ENCODE measurements around the gene FLNA.

Gene FLNA

DNA sequence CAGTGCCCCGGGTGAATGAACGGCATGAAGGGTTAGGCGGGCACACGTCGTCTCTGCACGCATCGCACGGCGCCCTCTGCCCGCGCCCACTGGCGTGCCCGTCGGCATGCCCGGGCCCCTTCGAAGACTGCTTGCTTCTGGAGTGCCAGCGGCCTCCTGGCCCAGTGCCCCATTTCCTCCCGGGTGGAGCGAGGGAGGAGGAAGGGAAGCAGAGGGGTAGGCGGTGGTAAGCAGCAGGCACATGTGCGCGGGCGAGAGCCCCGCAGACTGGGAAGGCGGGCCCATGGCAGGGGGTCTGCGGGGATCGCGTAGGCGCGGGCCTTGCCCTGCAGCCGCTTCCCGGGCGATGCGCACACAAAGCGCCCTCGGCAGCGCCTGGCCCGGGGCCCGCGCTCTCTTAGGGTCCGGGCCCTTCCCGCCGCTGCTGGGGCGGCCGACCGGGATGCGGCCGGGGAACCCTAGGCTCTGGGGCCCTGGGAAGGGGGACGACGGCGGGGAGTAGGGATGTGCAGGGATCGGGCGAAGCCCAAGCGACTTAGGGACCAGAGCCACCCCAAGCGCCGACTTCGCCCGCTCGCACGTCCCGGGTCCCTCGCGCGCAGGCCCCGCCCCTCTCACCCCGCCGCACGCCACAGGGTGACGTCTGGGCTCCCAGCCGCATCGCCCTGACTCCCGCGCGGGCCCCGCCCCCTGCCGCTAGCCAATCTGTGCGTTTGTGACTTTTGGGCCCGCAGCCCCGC, 3.8 kb upstream of the FLNA start:
- DNase-seq (ENCODE audit: low spot score) = no peak

DNA sequence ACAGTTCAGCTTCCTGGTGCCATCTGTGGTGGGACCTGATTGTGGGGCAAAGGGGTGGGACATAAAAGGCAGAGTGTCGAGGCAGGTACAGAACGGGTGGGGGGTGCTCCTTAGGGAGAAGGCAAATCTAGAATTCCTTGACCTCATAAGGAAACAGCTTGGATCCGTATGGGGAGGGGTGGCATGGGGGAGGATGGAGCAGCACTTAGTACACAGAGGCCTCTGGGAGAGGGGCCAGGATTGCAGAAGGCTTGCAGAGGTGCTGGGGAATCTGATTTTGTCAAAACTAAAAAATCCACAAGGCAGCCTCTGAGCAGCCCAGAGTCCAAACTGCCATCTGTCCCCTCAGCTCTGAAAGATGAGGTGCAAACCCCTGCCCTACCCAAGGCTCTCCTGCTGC, 2.3 kb upstream of the FLNA start:
- no peak for DNase-seq (ENCODE audit: low spot score)

DNA sequence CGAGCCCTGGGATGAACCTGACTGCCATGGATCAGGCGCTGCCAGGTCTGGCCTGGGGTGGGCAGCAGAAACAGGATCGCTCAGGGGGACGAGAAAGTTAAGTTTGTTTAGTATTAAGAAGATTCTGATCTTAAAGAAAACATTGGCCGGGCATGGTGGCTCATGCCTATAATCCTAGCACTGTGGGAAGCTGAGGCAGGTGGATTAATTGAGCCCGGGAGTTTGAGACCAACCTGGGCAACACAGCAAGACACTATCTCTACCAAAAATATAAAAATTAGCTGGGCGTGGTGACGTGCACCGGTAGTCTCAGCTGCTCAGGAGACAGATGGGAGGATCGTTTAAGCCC, 696 bp upstream of the FLNA start:
- no peak for DNase-seq (ENCODE audit: low spot score)

DNA sequence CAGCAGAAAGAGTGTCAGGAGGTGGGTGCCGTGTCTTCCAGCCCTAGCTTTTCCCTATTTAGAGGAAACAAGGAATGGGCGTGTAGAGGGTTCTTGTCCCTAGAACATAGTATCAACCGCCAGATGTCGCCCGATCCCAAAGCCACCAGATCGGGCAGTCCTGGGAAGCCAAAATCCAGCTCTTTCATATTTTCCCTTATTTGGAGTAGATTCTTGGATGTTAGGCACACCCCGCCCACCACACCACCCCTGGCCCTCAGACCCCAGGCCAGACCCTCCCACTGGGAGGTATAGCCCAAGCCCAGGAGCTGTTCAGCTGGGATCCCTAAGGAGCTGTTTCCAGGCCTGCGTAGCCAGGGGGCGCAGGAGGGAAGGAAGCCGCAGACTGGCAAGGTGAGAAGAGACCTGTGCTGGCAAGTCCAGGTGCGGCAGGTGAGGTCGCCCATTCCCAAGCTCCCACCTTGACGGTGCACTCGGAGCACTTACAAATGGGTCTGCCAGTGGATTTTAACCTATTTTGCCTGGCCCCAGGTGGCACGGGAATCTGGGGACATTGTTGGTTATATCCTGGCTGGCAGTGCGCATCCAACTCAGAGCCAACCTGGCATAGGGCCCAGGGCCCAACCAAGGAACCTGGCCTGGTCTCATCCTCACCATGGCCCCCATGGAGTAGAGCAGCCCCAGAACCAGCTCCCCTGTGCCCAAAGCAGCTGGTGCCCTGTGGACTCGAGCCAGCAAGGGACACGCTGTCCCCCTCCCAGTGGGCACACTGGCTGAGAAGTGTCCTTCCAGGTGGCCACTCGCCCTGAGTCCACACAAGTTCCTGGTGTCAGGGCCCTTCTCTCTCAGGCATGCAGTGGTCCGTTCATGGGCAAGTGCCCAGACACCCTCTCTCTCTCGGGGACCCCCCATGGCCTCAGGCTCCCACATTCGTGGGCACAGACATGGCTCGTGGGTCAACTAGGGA, 811 bp downstream of the FLNA start:
- peak; percentile 61 for DNase-seq (ENCODE audit: low spot score)

DNA sequence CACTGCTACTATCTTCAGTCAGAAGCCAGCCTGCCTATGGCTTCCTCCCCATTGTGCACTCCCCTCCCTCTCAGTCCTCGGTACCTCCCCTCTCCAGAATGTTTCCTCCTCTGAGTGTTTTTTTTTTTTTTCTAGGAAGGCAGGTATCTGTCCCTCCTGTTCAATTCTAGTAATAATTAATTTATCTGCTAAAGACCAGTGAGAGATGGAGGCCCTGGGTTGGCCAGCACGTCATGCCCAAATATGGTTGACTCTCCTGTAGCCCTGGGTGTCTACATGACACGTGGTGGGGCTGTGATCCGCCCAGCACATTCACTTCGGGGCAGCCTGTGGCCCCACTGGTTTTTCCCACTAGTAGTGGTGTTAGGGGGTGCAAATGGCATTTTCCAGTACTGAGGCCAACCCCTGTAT, 1.8 kb downstream of the FLNA start:
- peak; percentile 28 for DNase-seq (ENCODE audit: low spot score)

- DNase-seq (ENCODE audit: low spot score) = no peak
Observed at GRCh38 chrX:154371789-154372300, 2.6 kb downstream of the FLNA start.

DNA sequence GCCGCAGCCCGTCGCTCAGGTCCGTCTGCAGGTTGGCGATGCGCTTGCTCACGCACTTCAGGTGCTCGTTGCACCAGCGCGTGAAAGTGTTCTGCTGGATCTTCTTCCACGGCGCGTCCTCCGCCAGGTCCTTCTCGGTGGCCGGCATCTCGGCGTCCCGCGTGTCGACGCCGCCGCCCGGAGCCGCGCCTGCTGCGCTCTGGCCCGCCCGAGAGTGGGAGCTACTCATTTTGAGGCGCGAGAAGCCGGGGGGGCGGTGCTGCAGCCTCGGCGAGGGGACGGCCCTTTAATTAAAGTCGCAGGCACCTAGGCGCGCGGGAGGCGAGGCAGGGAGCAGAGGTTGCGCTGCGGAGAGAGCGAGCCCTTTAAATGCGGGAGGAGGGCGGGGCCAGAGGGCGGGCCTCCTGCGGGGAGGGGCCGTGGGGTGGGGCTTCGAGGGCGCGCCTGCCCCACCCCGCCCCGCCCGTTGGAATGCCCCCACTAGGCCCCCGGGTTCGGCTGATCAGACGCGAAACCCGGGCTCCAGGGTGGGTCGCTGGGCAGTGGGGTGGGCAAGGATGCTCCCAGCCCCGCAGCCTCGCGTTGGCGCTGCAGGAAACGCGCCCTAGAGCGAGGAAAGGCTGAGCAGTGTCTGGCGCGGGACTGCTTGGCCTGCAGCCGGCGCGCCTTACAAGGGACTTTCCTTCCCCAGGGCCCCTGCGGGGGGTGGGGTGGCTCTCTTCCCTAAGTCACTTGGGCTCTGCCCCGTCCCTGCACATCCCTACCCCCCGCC, 3.2 kb downstream of the FLNA start:
- peak; percentile 78 for DNase-seq (ENCODE audit: low spot score)

- DNase-seq (ENCODE audit: low spot score) = peak; percentile 10
Observed at GRCh38 chrX:154370300-154371016, 4.0 kb downstream of the FLNA start.

GRCh38 chrX:154369449-154370299, 4.8 kb downstream of the FLNA start:
- DNase-seq (ENCODE audit: low spot score) = peak; percentile 21

- DNase-seq (ENCODE audit: low spot score) = peak; percentile 79
Observed at GRCh38 chrX:154368630-154369448, 5.6 kb downstream of the FLNA start.

GRCh38 chrX:154367474-154368308, 6.7 kb downstream of the FLNA start:
- no peak for DNase-seq (ENCODE audit: low spot score)

DNA sequence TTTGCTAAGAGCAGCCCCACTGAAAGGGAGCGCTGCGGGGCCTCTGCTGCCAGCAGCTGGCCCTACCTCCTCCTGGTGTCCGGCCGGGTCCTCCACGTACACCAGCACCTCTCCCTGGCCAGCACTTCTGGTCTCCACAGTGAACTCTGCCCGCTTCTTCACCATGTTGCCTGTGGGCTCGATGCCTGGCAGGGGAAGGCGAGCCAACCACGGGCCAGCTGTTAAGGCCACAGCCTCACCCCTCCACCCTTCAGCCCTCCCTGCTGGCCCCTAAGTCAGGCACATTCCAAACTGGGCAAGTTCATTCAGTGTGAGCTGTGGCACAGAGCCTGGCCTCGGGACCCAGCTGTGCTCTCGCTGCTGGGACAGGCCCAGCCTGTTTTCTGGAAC, 7.8 kb downstream of the FLNA start:
- no peak for DNase-seq (ENCODE audit: low spot score)

GRCh38 chrX:154365997-154366665, 8.3 kb downstream of the FLNA start:
- DNase-seq (ENCODE audit: low spot score) = no peak

DNA sequence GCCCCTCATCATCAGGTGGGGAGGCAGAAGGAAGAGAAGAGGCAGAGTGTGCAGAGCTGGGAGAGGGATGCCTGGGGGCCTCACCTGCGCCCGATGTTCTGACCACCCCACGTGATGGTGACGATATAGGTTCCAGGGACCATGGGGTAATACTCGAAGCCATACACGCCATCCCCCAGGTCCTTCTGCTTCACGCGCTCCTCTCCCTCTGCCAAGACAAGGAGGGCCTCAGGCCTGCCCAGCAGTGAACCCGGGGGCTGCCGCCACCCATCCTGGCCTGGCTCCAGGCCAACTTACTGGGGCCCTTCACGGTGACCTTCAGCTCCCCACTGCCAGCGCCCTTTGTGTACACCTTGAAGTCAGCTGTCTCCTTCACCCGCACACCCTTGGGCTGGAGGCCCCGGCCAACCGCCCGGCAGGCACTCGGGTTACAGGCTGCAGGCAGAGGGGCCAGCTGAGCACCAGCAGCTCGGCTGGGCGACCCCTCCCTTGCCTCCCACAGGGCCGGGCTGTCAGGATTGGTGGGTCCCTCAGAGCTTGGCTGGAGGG, 9.3 kb downstream of the FLNA start:
- DNase-seq (ENCODE audit: low spot score) = no peak

DNA sequence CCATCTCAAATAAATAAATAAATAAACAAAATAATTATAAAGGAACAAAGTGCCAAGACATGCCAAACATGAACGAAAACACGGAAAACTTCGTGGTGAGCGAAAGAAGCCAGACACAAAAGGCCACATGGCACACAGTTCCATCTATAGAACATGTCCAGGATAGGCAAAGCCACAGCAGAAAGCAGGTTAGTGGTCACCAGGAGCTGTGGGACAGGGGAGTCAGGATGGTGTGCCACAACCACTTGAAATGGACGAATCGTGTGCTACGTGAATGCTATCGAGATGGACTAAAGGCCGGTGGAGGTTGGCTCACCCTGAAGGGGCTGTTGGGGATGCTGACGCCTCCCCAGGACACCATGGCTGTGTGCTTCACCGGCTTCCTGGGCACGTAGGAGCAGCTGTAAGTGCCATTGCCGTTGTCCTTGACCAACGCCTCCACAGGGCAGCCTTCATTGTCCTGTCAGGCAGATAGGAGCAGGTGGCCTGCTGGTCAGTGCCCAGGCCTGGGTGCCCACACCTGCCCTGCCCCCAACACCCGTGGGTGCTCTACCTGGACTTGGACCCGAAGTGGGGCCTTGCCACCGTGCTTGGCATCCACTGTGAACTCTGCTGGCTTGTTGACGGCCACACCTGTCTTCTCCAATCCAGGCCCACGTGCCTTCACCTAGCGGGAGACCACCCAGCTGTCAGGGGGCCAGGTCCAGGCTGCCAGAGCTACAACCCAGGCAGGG, 10.6 kb downstream of the FLNA start:
- no peak for DNase-seq (ENCODE audit: low spot score)

DNA sequence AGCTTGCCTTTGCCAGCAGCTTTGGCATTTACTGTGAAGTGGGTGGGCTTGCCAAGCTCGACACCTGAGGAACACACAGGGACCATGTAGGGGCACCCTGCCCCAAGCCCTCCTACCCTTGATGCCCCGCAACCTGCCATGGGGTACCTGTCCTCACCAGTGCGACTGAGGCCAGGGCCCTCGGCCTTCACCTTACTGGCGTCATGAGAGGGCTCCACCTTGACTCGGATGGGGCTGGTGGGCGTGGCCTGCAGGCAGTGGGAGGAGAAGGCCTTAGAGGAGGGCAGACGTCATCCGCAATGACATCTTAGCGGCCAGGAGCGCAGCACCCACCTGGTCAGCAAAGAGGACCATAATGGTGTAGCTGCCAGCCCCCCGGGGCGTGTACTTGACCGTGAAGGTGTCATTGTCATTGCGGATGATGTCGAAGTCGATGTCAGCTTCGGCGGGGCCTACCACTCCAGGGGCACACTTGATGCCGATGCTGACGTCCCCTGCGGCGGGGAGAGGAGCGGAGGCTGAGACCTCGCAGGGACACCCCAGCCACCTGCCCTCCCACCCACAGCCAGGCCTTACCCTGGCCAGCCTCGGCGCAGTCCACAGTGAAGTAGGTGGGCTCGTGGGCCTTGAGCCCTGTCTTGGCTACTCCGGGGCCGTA, 12.2 kb downstream of the FLNA start:
- DNase-seq (ENCODE audit: low spot score) = no peak
